Calu3 (cell line): ENCODE results near the gene ZNF146. TPM values are rescaled to one million over a fixed set of nuclear protein-coding genes. Genes with fewer than 3 reads are reported as not detected.
"Not testable (repeated sequence)": the region's sequence is repeated elsewhere in the genome, so short reads cannot be mapped to it uniquely, and the experiment has no call there.

Experiments
- BruUV-seq: library from RNA; stranded (reverse); fragments of 400-500 nt; replicated peaks from 2 replicates; lab custom pipeline; 2021; lab: Mats Ljungman, UMichigan
- CTCF ChIA-PET: fragments of 300-600 bp; sonication (Branson Sonifier 250); formaldehyde crosslinking; loops from one replicate; lab custom pipeline; 2022; ENCODE audit warnings: antibody characterized with exemption; lab: Charles Lee
- DNase-seq: peaks from one replicate; pipeline ENCODE4 v3.0.0; 2022
- H3K27ac Mint-ChIP-seq: one replicate; pipeline ENCODE4 v1.8.0; 2022; ENCODE audit warnings: mixed read lengths; ENCODE audit not compliant: unreplicated experiment
- H3K27me3 Mint-ChIP-seq: one replicate; pipeline ENCODE4 v1.8.0; 2022; ENCODE audit warnings: mixed read lengths; ENCODE audit not compliant: unreplicated experiment
- H3K36me3 Mint-ChIP-seq: one replicate; pipeline ENCODE4 v1.8.0; 2022; ENCODE audit warnings: mild to moderate bottlenecking, moderate library complexity, mixed read lengths; ENCODE audit not compliant: insufficient read depth, unreplicated experiment
- H3K4me1 Mint-ChIP-seq: one replicate; pipeline ENCODE4 v1.8.0; 2022; ENCODE audit warnings: mild to moderate bottlenecking, low read depth, mixed read lengths; ENCODE audit not compliant: unreplicated experiment
- H3K4me3 Mint-ChIP-seq: one replicate; pipeline ENCODE4 v1.8.0; 2022; ENCODE audit warnings: mild to moderate bottlenecking, low read depth, moderate library complexity, mixed read lengths; ENCODE audit not compliant: unreplicated experiment
- H3K9me3 Mint-ChIP-seq: one replicate; pipeline ENCODE4 v1.8.0; 2022; ENCODE audit warnings: low read depth, mixed read lengths; ENCODE audit not compliant: unreplicated experiment
- CTCF ChIP-seq: fragments of 200-600 bp; IDR thresholded peaks from one replicate; pipeline ENCODE4 v1.8.0; 2022; ENCODE audit warnings: antibody characterized with exemption; ENCODE audit not compliant: unreplicated experiment
- intact Hi-C: fragments of 100-400 bp; cut with micrococcal nuclease; formaldehyde crosslinking; loops from one replicate; pipeline ENCODE4 v1.10.0; 2022; ENCODE audit not compliant: unreplicated experiment
- total RNA-seq: library from RNA; stranded (reverse); gene quantifications from 2 replicates; pipeline ENCODE4 v1.2.3, GENCODE V29; 2022

The ZNF146 gene
- total RNA-seq, 1 experiment from 2014 or later: 112 TPM

DNA sequence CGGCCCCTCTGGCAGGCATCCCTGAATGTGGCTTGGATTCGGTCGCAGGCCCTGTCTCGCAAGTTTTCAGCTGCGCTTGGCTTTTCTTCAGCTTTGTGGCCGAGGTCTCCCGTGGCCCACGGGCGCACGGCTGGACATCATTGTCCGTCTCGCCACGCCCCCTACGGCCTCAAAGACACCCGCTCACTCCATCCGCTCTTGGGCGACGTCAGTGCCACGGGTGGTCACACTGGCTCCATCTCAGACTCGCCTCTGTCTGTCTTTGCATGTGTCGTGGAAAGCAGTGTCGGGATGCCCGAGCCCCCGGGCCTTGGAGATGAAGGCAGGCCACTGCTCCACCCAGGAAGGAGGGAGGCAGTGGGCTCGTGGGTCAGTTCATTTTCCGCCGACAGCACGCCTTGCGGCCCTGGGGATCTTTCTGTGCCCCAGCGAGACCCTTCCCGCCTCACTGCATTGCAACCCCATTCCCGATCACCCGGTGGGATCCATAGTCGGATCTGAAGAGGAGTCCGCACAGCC lies 51.0 kb downstream of the ZNF146 start:
- Mint-ChIP-seq H3K36me3 (no peaks in the 10 kb centered on the region), H3K4me3 (no peak overlapping the region), H3K4me1 (no peaks in the 10 kb centered on the region), H3K27me3 (no peaks in the 10 kb centered on the region), H3K9me3 (peaks cover 23% of the 10 kb centered on the region), H3K27ac (no peak overlapping the region)
- DNase-seq: no peak
- BruUV-seq: no TSS peak
- intact Hi-C loops: no loop called here
- CTCF ChIA-PET: no interaction called here
- no peak for TF ChIP-seq CTCF

DNA sequence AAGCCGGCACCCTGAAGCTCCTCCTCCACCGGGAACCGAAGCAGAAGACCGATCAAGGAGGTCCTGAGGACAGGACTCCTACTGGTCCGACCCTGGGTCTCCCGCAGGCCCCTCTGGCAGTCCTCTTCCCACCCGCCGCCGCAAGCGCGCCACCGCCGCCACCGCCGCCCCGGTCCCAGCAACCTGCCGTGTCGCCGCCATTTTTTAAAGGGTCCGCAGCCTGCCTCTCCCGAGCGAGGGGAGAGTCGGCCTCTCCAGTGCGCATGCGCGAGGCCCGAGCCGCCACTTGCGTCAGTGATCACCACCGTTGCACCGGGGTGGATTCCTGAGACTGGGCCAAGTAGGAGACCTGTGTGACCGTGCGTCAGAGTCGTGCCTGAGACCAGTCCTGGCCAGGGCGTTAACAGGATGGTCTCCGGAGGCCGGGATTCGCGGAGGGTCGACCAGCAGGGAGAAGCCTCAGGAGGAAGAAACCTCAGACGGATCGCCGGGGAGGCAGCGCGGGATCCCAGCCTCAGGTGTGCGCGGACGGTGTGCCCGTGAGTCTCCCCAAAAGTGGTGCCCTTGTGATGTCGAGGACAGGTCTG lies 51.6 kb downstream of the ZNF146 start:
- H3K27ac Mint-ChIP-seq: no peak overlapping the region
- peaks cover 23% of the 10 kb centered on the region for H3K9me3 Mint-ChIP-seq
- CTCF ChIA-PET: no interaction called here
- no peak for TF ChIP-seq CTCF
- no TSS peak for BruUV-seq
- H3K4me3 Mint-ChIP-seq: no peak overlapping the region
- H3K4me1 Mint-ChIP-seq: no peaks in the 10 kb centered on the region
- intact Hi-C loops: no loop called here
- no peaks in the 10 kb centered on the region for H3K27me3 Mint-ChIP-seq
- no peak for DNase-seq
- no peaks in the 10 kb centered on the region for H3K36me3 Mint-ChIP-seq

- Mint-ChIP-seq H3K27me3 (no peaks in the 10 kb centered on the region), H3K9me3 (peaks cover 23% of the 10 kb centered on the region), H3K27ac (no peak overlapping the region), H3K4me1 (no peaks in the 10 kb centered on the region), H3K36me3 (no peaks in the 10 kb centered on the region), H3K4me3 (no peak overlapping the region)
- no peak for DNase-seq
- CTCF ChIA-PET: no interaction called here
- no peak for TF ChIP-seq CTCF
- BruUV-seq: no TSS peak
- intact Hi-C loops: no loop called here
Observed at GRCh38 chr19:36267061-36267845, 52.3 kb downstream of the ZNF146 start.

- H3K36me3 Mint-ChIP-seq, CTCF ChIA-PET, H3K27ac Mint-ChIP-seq, DNase-seq, H3K4me3 Mint-ChIP-seq, H3K27me3 Mint-ChIP-seq, intact Hi-C loops, BruUV-seq, H3K4me1 Mint-ChIP-seq: not testable (repeated sequence)
- peaks cover 22% of the 10 kb centered on the region for H3K9me3 Mint-ChIP-seq
Observed at GRCh38 chr19:36268081-36268480, 53.2 kb downstream of the ZNF146 start.

DNA sequence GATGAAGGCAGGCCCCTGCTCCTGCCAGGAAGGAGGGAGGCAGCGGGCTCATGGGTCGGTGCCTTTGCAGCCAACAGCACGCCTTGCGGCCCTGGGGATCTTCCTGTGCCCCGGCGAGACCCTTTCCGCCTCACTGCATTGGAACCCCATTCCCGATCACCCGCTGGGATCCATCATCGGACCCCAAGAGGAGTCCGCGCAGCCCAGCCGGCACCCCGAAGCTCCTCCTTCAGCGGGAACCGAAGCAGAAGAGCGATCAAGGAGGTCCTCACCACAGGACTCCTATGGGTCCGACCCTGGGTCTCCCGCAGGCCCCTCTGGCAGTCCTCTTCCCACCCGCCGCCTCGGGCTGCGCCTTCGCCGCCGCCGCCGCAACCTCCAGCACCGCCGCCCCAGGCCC lies 53.7 kb downstream of the ZNF146 start:
- H3K36me3 Mint-ChIP-seq, DNase-seq, H3K4me1 Mint-ChIP-seq, H3K4me3 Mint-ChIP-seq, H3K27me3 Mint-ChIP-seq, H3K27ac Mint-ChIP-seq, intact Hi-C loops, BruUV-seq, CTCF ChIA-PET: not testable (repeated sequence)
- H3K9me3 Mint-ChIP-seq: peaks cover 19% of the 10 kb centered on the region

GRCh38 chr19:36269295-36269694 lies 54.4 kb downstream of the ZNF146 start:
- DNase-seq, H3K4me3 Mint-ChIP-seq, H3K27ac Mint-ChIP-seq, BruUV-seq, intact Hi-C loops, CTCF ChIA-PET, H3K36me3 Mint-ChIP-seq, H3K4me1 Mint-ChIP-seq, H3K27me3 Mint-ChIP-seq: not testable (repeated sequence)
- H3K9me3 Mint-ChIP-seq: peaks cover 11% of the 10 kb centered on the region
